NOMO-1 treated with DMSO at 0.1 percent for 48 hours (cell line): ENCODE measurements around the gene DTNB.
"Not testable (repeated sequence)": the region's sequence is repeated elsewhere in the genome, so short reads cannot be mapped to it uniquely, and the experiment has no call there.

Experiments used
- DNase-seq: peaks from one replicate; lab custom pipeline; 2025; ENCODE audit not compliant: unreplicated experiment; lab: John Stamatoyannopoulos, UW

DTNB gene

DNA sequence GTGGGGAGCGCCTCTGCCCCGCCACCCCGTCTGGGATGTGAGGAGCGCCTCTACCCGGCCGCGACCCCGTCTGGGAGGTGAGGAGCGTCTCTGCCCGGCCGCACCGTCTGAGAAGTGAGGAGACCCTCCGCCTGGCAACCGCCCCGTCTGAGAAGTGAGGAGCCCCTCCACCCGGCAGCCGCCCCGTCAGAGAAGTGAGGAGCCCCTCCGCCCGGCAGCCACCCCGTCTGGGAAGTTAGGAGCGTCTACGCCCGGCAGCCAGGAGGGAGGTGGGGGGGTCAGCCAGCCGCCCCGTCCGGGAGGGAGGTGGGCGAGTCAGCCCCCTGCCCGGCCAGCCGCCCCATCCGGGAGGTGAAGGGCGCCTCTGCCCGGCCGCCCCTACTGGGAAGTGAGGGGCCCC is 39.6 kb downstream of the DTNB start:
- DNase-seq: not testable (repeated sequence)

DNA sequence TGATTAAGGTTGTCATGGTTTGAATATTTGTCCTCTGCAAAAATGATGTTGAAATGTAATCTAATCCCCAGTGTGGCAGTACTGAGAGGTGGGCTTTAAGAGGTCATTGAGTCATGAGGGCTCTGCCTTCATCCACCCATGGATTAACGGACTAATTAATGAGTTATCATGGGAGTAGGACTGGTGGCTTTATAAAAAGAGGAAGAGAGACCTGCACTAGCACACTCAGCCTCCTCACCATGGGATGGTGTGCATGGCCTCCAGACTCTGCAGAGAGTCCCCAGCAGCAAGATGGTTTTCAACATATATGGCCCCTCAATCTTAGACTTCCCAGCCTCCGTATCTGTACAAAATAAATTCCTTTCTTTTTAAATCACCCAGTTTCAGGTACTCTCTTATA is 41.0 kb downstream of the DTNB start:
- DNase-seq: no peak

DNA sequence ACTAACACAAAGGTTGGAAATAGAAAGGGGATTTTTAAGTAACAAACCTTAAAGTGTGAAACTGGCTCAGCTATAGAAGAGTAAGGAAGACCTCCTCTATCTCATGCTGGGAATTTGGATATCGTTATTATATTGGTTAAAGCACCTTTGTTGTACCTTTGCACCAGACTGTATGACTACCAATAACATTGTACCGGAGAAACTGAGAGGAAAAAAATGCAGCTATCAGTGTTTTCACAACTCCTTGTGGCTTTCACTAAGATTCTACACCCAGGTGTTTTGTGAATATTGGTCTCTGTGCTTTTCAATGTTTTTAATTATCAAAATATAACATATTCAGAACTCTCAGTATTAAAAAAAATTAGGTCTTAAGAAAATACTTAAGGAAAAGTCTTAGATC is 48.7 kb downstream of the DTNB start:
- no peak for DNase-seq

DNA sequence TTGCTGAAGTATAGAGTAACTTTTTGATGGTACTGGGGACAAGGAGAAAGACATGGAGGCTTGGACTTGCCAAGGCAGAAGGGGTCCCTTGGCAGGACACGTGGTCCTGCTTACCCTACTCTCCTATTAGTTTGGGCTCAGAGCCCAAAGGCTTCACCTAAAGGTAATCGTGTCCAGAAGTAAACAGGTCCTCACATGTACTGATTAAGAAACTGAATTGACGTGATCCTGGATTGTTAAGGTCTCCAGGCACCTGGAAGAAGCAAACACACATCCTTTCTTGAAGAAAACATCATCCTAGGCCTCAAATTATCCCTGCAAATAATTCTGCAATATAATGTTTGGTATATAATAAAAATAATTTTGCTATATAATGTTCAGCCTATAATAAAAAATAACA is 50.0 kb downstream of the DTNB start:
- no peak for DNase-seq

DNA sequence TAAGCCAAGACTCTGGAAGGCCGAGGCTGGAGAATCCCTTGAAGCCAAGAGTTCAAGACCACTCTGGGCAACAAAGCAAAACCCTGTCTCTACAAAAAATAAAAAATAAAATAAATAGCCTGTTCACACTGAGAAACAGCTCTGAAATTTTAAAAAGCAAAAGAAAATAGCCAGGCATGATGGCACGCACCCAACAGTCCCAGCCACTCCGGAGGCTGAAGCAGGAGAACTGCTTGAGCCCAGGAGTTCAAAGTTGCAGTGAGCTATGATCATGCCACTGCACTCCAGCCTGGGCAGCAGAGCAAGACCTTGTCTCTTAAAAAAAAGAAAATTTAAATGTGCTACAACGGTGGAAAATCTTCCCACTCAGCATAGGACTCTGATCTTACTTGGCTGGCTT is 52.7 kb downstream of the DTNB start:
- no peak for DNase-seq

DNA sequence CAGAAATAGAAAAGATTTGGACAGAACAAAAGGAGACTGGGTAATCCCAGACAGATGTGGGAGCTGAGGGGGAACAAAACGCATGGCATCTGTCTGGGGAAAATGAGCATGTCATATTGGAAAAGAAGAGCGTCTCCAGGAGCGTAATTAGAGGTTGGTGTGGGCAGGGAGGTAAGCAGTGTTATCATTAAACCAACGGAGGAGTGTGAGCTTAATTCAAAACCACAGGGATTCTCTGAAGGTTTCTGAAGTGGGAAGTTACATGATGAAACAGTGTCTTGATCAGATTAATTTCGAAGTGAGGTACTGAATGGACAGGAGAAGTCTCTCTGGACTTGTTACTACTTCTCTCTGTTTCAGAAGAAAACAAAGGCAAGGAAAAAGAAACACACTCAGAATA is 53.3 kb downstream of the DTNB start:
- no peak for DNase-seq

DNA sequence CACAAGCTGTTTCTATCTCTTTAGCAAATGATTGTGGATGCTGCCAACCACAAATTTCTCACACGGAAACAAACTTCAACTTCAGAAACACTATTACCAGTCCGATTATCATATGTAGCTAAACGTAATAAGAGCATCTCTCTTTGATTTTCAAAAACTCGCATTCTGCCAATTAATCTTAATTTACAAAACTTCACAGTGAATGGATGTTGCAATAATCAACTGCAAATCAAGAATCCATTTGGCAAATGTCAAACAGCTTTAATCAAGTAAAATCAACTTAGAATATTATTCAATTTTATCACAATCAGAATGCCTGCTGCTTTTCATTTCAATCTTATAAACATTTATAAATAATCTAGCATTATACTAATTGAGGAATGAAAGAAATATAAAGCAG is 54.2 kb downstream of the DTNB start:
- DNase-seq: no peak

DNA sequence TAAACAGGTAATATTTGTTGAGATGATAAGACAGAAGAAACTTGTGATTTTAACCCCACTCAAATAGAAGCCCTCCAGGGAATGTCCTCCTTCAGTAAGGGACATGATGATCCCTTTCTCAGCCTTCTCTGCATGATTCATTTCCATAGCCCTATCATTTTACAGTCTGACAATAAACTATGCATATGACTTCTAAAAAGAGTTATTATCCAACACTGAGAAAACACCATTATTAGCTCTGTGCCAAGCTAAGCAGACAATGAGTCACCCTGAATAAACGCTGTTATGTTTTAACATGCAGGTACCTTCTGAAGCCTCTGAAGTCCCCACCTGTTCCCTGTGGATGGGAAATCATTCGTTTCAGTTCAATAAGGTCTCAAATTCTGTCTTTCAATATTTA is 54.7 kb downstream of the DTNB start:
- no peak for DNase-seq

DNA sequence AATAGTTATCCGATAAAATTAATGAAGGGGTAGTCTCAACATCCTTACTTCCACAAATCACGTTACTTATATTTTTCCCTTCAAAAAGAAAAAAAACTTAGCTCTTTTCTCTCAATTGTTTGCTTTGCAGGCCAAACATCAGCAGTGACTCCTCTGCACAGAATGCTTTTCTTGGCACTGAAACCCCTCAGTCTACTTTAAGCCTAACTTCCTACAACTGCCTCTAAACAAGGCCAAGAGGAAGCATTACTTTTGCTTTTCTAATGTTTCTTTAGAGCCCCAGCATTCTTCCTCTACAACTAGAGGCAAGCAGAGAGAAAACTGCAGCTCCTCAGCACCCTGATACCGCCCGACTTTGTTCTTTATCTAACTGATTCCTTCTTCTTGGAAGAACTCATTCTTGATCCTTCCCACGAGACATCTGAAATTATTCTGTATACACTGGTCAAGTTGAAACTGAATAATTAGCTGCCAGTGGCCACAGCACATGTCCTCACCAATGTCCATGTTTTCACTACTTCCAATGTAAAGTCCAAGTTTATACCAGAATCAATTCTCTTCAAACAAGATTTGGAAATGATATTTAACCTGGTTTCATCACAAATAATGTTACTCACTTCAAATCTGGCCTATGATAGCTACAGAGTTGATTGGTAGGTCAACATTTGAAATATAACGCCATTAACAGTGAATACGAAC is 55.3 kb downstream of the DTNB start:
- DNase-seq: no peak

DNA sequence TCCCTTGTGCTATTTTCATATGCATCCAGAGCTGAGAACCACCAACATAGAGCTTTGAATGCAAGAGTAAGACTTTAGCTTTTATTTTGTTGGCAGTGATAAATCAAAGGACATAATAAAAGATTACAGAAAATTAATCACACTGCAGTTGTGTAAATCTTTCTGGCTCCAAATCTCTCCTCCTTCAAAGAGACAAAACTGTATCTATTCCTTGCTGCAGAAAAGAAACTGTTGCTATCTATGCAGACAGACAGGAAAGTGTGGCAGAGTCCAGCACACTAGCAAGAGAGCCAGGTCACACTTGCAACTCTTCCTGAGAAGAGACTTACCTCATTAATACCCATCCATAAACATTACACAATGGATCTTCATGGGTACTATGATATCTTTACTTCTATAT is 57.5 kb downstream of the DTNB start:
- DNase-seq: no peak

DNA sequence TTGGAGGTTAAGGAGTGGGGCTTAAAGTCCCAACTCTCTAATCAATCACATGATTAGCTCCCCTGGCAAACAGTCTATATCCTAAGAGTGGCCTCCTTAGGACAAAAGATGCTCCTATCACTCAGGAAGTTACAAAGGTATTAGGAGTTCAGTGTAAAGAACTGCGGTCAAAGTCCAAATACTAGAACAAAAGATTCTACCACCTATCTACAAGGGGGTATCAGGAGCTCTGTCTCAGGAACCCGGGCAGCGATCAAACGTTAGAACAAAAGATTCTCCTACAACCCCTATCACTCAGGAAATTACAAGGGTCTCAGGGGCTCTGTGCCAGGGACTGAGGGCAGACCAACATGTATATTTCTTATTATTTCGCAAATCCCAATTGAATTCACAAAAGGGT is 58.0 kb downstream of the DTNB start:
- no peak for DNase-seq

DNA sequence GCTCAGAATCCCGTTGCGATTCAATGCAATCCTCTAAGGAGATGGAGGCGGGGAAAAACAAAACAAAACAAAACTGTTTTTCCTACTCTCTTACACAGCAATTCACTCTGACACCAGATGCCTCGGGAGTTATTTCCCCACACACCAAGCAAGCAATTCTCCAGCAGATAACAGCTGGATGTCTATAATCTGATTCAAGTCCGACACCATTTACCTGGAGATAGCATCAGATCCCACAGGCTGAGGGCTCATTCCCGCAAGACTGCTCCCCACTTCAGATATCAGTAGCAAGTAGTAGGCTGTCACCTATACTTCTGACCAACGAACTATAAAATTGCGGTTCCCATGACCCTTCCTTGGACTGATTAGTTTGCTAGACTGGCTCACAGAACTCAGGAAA is 58.7 kb downstream of the DTNB start:
- DNase-seq: no peak

DNA sequence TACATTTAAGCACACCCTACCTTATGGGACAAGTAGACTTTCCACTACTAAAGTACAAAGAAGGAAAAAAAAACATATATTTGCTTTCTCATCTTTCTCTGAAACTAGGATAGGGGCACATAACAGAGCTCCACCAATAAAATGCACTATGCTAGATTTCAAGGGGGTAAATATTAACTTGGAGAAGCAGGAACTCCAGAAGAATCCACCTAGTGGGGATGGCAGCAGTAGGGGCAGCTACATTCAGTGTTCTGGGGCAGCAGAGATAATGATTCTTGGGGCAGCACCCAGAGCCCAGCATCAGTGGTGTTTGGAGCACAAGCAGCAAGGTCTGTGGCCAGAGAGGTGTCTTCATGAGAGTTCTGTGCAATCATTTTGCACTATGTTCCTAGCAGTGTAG is 64.7 kb downstream of the DTNB start:
- DNase-seq: no peak

DNA sequence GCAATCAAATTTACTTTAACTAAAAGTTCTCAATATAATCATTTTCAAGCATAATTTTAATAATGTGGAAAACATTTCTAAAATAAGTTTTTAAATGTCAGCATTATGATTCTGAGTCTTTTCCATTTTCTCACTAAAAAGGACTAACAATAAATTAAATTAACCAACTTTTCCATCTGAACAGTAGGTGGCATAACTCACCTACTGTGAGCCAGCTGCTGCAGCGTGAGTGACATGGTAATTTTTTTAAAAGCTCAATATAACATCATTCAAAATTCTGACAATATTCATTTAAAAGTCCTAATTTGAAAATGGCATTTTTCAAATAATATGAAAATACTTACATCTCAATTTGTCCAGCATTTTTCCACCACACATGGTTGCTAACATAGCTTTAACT is 66.5 kb downstream of the DTNB start:
- DNase-seq: peak; percentile 6

DNA sequence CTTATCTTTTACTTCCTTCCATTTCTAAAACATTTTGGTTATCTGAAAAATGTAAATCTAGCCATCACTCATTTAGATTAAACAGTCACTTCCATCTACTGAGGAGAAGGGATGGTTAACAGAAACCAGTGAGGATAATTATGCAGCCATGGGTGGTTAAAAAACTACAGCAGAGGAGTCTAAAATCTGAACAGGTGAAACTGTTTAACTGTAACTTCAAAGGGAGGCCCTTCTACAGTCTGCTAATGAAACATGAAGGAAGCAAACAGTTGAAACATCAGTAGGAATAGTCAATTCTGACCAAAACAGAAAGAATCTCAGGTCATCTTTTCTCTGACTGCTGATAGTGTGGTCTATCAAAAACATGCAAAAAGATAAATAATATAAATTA is 71.0 kb downstream of the DTNB start:
- no peak for DNase-seq

DNA sequence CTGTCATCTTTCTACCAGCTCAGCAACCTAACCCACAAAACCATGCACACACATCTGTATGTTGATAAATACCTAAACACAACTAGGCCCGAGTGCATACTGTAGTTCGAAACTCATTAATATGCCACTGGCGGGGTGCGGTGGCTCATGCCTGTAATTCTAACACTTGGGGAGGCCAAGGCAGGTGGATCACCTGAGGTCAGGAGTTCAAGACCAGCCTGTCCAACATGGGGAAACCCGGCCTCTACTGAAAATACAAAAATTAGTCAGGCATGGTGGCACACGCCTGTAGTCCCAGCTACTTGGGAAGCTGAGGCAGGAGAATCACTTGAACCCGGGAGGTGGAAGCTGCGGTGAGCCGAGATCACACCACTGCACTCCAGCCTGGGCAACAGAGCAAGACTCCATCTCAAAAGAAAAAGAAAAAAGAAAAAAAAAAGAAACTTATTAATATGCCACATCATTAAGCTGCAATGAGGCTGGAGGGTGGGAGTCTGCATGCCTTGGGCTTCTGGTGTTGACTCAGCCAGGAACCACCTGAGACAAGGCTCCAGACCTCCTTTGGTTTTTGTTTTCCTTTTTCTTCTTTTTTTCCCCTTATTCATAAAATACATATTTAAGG is 71.6 kb downstream of the DTNB start:
- not testable (repeated sequence) for DNase-seq

DNA sequence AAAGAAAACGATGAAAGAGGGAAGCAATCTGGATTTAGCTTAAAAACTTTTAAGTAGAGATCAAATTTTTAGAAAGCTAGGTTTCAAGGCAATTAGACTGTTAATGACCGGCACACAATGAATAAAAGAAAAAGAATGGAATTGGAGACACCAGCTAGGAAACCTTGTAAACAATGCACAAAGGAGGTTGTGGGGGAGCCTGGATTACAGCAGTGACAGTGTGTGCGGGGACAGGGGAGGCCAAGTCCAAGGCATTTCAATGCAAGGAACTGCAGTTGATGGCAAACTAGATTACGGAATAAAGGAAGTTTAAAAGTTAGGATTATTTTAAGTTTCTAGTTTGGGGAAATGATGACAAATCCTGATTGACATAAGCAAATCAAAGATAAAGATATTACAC is 74.5 kb downstream of the DTNB start:
- no peak for DNase-seq

DNA sequence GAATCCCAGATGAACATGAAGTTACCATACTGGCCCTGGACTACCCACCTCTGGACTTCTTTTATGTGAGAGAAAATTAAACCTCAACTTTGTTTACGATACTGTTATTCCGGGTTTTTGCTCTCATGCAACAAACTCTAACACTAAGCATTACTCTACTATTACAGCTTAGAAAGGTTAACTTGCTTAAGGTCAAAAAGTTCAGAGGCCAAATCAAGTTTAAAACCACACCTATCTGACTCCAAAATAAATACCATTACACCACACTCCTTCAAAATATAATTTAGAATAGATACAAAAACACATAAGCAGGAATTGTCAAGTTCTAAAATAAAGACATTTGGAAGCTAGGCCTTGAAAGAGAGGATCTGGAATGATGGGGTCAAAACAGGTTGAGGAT is 75.0 kb downstream of the DTNB start:
- no peak for DNase-seq

DNA sequence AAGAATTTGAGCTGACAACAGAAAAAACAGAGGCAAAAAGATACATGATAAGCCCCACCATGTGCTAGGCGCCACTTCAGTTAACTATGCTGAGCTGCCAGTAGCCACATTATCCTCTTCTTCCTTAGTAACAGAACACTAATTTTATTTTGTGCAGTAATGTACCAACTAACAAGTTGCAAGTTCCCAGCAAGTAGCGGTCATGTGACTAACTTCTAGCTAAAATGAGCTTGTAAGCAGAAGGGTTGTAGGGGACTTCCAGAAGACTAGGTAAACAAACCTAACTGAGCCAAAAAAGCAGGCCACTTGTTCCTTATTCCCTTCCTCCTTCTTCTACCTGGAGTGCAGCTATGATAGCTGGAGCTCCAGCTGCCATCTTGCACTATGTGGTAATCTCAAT is 75.5 kb downstream of the DTNB start:
- DNase-seq: no peak

DNA sequence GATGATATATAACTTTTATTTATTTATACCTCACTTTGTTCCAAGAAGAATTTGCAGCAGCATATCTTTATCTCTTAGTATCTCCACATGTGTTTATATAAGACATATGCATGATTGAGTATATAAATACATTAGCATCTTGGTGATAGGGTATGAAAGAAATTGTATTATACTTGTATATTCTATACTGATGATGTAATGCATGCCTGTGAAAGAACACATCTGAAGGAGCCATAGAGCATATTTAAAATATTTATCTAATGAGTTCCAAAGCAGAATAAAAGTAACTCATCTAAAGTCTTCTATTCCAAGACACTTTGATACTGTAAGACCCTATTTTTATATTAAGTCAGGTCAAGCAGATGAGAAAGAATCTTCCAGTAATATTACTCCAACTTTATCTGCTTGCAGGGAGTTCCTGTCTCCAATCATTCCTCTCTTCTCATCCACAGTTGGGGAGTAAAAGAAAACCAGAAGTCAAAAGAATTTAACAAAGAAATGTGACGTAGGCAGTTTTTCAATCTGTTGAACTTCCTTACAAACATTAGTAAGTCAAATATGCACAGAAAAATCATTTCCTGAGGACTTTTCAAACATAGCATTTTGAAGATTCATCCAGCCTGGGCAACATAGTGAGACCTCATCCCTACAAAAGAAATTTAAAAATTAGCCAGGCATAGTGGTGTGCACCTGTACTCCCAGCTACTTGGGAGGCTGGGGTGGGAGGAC is 76.7 kb downstream of the DTNB start:
- no peak for DNase-seq

DNA sequence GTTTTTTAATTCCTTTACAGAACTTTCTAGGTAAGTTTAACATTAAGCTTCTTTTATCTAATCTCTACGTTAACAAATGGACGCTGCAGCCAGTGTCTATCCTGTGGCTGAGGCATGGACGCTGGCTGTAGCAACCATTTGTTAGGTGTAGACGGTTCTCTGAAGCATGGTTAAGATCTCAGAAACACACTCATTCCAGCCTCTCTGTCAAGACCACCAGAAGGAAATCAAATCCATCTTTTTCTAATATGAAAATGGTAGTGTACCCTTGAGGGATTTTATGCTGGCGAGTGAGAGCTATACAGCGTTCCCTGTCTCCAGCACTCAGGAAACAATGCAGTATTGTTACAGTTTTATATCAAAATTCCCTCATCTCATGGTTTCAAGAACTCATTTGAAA is 78.0 kb downstream of the DTNB start:
- DNase-seq: no peak

DNA sequence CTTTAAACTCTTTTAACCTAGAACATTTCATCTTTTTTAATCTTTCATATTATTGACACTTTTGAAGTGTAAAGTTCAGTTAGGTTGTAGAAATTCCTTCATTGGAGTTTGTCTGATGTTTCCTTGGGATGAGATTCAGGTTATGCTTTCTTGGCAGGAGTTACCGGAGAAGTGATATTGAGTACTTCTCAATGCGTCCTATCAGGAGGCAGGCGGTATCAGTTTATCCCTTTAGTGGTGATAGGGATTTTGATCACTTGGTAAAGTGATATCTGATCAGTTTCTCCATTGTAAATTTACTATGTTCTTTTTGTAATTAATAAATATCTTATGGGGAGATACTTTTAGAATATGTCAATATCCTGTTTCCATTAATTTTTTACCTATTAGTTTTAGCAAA is 78.4 kb downstream of the DTNB start:
- DNase-seq: no peak
